Islet of Langerhans (tissue), 1 donor: ENCODE measurements around the gene TLR5.

Experiments
- FAIRE-seq: peaks from one replicate; lab custom pipeline; 2011; peaks lifted over from hg19 to GRCh38; lab: Jason Lieb, UNC

The TLR5 gene

DNA sequence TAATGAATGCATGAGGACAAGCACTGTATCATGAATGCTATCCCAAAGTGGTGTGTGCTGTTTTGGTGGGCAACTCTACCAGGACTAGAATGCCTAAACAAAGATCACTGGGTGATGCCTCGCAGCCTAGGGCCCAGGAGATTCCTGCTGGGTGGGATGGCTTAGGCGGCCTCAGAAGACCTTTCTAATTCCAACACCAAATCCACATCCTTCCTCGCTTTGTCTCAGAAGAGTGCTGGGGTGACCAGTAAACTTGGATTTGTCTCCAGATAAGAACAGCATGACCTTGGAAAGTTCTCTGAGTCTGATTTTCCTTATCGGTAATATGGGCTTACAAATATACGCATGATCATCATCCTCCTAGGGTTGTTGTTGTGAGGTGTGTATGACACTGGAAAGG lies 76.6 kb downstream of the TLR5 start:
- no peak for FAIRE-seq

DNA sequence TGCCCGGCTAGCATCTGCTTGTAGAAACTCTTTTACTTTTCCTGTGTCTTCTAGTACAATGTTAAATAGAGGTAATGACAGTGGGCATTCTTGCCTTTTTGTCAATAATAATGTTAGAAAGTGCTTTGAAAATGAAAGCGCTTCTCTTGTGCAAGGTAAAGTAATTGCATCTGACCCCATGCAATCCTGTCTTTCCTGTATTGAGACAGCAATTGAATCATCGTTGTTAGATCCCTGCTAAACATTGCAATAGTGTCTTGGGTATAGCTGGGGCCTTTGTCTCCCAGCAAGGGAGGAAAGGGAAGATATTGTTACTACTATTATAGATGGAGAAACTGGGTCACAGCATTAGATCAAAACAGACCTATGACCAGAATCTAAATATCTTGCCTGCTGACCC lies 80.9 kb downstream of the TLR5 start:
- FAIRE-seq = no peak

DNA sequence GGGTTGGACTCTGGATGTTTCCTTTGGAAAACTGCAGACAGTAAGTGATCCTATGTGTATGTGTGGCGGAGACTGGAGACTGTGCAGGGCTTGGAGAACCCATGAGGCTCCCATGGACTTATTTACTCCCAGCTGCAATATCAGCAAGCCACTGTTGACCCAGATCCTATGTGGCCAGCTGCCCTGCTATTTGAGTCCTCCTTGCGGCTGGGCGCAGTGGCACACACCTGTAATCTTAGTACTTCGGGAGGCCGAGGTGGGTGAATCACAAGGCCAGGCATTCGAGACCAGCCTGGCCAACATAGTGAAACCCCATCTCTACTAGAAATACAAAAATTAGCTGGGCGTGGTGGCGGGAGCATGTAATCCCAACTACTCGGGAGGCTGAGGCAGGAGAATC lies 83.5 kb downstream of the TLR5 start:
- FAIRE-seq = no peak
